ENCODE data around the gene GALNS. TPM values are rescaled to one million over a fixed set of nuclear protein-coding genes. Genes with fewer than 3 reads are reported as not detected.

Gene GALNS
- total and polyA plus RNA-seq, 2 experiments from 2014 or later = 9.7 to 18.8 TPM

DNA sequence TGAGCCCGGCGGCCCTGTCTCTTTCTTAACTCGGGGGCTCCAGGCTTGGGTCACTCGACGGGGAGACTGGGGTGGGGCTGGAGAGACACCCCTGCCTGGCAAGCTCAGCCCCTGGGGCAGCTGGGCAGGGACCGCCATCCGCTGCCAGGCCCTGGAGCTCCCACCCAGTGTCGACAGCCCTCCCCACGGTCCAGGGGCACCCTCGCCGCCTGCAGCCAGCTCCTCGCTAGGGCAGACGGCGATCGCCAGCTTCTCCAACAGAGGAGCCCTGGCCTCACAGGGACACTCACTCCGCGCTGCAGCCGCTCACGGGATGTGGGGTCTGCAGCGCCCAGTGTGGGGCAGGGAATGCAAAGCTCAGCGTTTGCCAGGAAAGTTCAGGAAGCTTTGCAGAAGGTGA lies 29.0 kb downstream of the GALNS start:
- H3F3A ChIP-seq (replicated peaks; ENCODE audit: low read depth) = no peaks in the 10 kb centered on the region
- no peak overlapping the region for H3K4me3 ChIP-seq
- Mint-ChIP-seq H3K4me3 (no peak overlapping the region), H3K4me1 (no peaks in the 10 kb centered on the region; the same call in 2 of the 3 replicates), H3K27ac (no peak overlapping the region), H3K27me3 (ENCODE audit: insufficient read depth, low read depth, poor library complexity) (peaks cover 5% of the 10 kb centered on the region), H3K36me3 (ENCODE audit: low read depth) (peaks cover 3% of the 10 kb centered on the region; the same call in 2 of the 3 replicates), H3K9me3 (no peaks in the 10 kb centered on the region; the same call in 2 of the 3 replicates)
- H3K27ac ChIP-seq (ENCODE audit: low read depth) = no peak overlapping the region
- H4K20me1 ChIP-seq (replicated peaks; ENCODE audit: insufficient read depth) = no peaks in the 10 kb centered on the region
- H3K79me2 ChIP-seq (replicated peaks; ENCODE audit: insufficient read depth) = no peaks in the 10 kb centered on the region
- H2AFZ ChIP-seq = no peak overlapping the region
- no peaks in the 10 kb centered on the region for H3K36me3 ChIP-seq (ENCODE audit: insufficient read depth)
- no peak for DNase-seq (ENCODE audit: low spot score)
- H3K9me2 ChIP-seq (ENCODE audit: insufficient read depth) = no peaks in the 10 kb centered on the region
- H3K27me3 ChIP-seq (ENCODE audit: insufficient read depth) = no peaks in the 10 kb centered on the region
- no peaks in the 10 kb centered on the region for H3K4me1 ChIP-seq (ENCODE audit: insufficient read depth)
- ATAC-seq = no peak
- no peak overlapping the region for H3K4me2 ChIP-seq
- TF ChIP-seq, protein P1, sequence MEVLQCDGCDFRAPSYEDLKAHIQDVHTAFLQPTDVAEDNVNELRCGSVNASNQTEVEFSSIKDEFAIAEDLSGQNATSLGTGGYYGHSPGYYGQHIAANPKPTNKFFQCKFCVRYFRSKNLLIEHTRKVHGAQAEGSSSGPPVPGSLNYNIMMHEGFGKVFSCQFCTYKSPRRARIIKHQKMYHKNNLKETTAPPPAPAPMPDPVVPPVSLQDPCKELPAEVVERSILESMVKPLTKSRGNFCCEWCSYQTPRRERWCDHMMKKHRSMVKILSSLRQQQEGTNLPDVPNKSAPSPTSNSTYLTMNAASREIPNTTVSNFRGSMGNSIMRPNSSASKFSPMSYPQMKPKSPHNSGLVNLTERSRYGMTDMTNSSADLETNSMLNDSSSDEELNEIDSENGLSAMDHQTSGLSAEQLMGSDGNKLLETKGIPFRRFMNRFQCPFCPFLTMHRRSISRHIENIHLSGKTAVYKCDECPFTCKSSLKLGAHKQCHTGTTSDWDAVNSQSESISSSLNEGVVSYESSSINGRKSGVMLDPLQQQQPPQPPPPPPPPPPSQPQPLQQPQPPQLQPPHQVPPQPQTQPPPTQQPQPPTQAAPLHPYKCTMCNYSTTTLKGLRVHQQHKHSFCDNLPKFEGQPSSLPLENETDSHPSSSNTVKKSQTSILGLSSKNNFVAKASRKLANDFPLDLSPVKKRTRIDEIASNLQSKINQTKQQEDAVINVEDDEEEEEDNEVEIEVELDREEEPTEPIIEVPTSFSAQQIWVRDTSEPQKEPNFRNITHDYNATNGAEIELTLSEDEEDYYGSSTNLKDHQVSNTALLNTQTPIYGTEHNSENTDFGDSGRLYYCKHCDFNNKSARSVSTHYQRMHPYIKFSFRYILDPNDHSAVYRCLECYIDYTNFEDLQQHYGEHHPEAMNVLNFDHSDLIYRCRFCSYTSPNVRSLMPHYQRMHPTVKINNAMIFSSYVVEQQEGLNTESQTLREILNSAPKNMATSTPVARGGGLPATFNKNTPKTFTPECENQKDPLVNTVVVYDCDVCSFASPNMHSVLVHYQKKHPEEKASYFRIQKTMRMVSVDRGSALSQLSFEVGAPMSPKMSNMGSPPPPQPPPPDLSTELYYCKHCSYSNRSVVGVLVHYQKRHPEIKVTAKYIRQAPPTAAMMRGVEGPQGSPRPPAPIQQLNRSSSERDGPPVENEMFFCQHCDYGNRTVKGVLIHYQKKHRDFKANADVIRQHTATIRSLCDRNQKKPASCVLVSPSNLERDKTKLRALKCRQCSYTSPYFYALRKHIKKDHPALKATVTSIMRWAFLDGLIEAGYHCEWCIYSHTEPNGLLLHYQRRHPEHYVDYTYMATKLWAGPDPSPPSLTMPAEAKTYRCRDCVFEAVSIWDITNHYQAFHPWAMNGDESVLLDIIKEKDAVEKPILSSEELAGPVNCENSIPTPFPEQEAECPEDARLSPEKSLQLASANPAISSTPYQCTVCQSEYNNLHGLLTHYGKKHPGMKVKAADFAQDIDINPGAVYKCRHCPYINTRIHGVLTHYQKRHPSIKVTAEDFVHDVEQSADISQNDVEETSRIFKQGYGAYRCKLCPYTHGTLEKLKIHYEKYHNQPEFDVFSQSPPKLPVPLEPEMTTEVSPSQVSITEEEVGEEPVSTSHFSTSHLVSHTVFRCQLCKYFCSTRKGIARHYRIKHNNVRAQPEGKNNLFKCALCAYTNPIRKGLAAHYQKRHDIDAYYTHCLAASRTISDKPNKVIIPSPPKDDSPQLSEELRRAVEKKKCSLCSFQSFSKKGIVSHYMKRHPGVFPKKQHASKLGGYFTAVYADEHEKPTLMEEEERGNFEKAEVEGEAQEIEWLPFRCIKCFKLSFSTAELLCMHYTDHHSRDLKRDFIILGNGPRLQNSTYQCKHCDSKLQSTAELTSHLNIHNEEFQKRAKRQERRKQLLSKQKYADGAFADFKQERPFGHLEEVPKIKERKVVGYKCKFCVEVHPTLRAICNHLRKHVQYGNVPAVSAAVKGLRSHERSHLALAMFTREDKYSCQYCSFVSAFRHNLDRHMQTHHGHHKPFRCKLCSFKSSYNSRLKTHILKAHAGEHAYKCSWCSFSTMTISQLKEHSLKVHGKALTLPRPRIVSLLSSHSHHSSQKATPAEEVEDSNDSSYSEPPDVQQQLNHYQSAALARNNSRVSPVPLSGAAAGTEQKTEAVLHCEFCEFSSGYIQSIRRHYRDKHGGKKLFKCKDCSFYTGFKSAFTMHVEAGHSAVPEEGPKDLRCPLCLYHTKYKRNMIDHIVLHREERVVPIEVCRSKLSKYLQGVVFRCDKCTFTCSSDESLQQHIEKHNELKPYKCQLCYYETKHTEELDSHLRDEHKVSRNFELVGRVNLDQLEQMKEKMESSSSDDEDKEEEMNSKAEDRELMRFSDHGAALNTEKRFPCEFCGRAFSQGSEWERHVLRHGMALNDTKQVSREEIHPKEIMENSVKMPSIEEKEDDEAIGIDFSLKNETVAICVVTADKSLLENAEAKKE (CRISPR knock-in tag; IDR thresholded peaks at IDR 0.05) = no peak
- no peak for TF ChIP-seq JUNB (IDR thresholded peaks at IDR 0.05; ENCODE audit: unreplicated experiment)
- no peak for TF ChIP-seq ZNF331 (CRISPR knock-in tag; IDR thresholded peaks at IDR 0.05; ENCODE audit: low read depth)

- Histone ChIP-seq H3K27ac (ENCODE audit: low read depth) (no peak overlapping the region), H3K4me3 (no peak overlapping the region), H3K9me2 (ENCODE audit: insufficient read depth) (no peaks in the 10 kb centered on the region), H3K4me2 (no peak overlapping the region), H3K79me2 (replicated peaks; ENCODE audit: insufficient read depth) (no peaks in the 10 kb centered on the region), H3F3A (replicated peaks; ENCODE audit: low read depth) (no peaks in the 10 kb centered on the region), H3K36me3 (ENCODE audit: insufficient read depth) (no peaks in the 10 kb centered on the region), H3K27me3 (ENCODE audit: insufficient read depth) (no peaks in the 10 kb centered on the region), H4K20me1 (replicated peaks; ENCODE audit: insufficient read depth) (no peaks in the 10 kb centered on the region), H2AFZ (no peak overlapping the region), H3K4me1 (ENCODE audit: insufficient read depth) (no peaks in the 10 kb centered on the region)
- Mint-ChIP-seq H3K36me3 (ENCODE audit: low read depth) (peaks cover 3% of the 10 kb centered on the region; the same call in 2 of the 3 replicates), H3K4me1 (no peaks in the 10 kb centered on the region; the same call in 2 of the 3 replicates), H3K27me3 (ENCODE audit: insufficient read depth, low read depth, poor library complexity) (peaks cover 5% of the 10 kb centered on the region), H3K9me3 (no peaks in the 10 kb centered on the region; the same call in 2 of the 3 replicates), H3K27ac (no peak overlapping the region), H3K4me3 (no peak overlapping the region)
- ATAC-seq (no peak), DNase-seq (ENCODE audit: low spot score) (no peak)
- TF ChIP-seq ZNF114 (CRISPR knock-in tag; IDR thresholded peaks at IDR 0.05) = no peak
- no peak for TF ChIP-seq STAT1 (IDR thresholded peaks at IDR 0.05; ENCODE audit: unreplicated experiment)
- no peak for TF ChIP-seq ETS1 (IDR thresholded peaks at IDR 0.05)
- TF ChIP-seq JUNB (IDR thresholded peaks at IDR 0.05; ENCODE audit: unreplicated experiment) = no peak
- no peak for TF ChIP-seq ZNF331 (CRISPR knock-in tag; IDR thresholded peaks at IDR 0.05; ENCODE audit: low read depth)
- TF ChIP-seq, protein P2, sequence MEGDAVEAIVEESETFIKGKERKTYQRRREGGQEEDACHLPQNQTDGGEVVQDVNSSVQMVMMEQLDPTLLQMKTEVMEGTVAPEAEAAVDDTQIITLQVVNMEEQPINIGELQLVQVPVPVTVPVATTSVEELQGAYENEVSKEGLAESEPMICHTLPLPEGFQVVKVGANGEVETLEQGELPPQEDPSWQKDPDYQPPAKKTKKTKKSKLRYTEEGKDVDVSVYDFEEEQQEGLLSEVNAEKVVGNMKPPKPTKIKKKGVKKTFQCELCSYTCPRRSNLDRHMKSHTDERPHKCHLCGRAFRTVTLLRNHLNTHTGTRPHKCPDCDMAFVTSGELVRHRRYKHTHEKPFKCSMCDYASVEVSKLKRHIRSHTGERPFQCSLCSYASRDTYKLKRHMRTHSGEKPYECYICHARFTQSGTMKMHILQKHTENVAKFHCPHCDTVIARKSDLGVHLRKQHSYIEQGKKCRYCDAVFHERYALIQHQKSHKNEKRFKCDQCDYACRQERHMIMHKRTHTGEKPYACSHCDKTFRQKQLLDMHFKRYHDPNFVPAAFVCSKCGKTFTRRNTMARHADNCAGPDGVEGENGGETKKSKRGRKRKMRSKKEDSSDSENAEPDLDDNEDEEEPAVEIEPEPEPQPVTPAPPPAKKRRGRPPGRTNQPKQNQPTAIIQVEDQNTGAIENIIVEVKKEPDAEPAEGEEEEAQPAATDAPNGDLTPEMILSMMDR (conservative IDR thresholded peaks at IDR 0.05; ENCODE audit: low read depth in 2 of 2) = no peak
- no peak for TF ChIP-seq POLR2AphosphoS5 (IDR thresholded peaks at IDR 0.05; ENCODE audit: low read depth)
Measured at GRCh38 chr16:88826070-88826840, 30.5 kb downstream of the GALNS start.

Measured in GM23338 (cell line).